Bronchus fibroblast of lung (primary cell): ENCODE measurements around the gene FAM107A. TPM values are rescaled to one million over a fixed set of nuclear protein-coding genes. Genes with fewer than 3 reads are reported as not detected.

Experiments
- total RNA-seq: library from RNA; depleted of rRNA; stranded (reverse); fragments of >200 nt; gene quantifications from 2 replicates; pipeline ENCODE4 v1.2.3, GENCODE V29; 2015

Gene FAM107A, protein sequence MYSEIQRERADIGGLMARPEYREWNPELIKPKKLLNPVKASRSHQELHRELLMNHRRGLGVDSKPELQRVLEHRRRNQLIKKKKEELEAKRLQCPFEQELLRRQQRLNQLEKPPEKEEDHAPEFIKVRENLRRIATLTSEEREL
- 1.3 TPM in 2 replicates for total RNA-seq

DNA sequence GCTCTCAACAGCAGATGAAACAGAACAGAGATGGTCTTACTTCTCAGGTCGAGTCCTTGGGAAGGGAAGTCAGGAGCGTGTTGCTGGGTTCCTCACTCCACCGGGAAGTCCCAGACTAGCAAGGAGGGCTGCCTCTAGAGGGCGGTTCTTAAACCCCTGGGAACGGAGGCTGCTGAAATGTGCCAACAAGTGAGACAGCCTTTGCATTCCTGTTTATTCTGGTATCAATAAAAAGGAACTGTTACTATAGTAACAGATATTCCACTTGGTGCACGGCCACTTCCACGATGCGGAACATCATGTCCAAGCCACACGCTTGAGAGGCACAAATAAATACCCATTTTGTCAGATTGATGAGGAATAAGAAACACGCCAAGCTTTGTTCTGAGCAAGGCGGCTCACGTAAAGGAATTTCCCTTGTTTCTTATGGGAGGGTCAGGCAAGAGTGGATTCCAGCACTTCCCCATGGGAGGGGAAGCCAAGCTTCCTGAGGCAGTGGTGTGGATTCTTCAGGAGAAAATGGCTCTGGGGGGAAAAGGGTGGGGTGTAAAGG, at the start of gene FAM107A:
FAM107A (minus strand) TSS at position 123 of the 553 bp plus-strand sequence. CDS start 7,531 bp downstream, outside the sequence.

DNA sequence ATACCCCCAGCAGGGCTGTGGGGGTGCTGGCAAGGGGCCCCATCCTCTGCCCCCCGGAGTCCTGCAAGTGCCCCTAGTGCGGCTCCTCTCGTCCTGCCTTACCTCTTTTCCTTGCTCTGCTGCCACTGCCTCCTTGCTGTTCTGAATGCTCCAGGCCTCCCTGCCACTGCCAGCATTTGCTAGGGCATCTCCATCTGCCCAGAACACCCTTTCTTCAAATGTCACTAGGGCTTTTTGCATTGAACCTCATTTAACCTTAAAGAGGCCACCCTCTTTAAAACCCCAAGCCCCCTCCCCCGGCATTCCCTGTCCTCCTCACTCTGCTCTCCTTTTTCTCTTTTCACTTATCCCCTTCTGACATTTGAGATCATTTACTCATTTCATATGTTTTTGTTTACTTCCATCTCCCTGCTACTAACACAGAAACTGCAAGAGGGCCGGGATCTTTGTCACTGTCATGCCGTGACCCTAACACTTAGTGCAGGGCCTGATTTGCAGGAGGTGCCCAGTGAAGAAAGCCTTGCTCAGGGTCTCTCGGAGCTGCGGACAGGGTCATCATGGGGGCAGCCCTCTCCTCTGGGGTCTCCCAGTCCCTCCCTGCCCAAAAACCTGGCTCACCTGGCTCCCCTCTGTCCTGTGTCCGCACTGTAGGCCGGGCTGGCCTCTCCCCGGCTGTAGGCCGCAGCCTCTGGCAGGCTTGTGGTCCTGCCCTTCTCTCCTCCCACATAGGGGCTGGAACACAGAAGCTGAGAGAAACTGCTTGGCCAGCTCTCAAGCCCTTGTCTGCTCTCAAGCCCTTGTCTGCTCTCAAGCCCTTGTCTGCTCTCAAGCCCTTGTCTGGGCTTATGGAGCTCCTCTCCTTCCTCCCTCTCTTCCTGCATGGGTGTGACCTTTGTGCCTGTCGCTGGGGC, 40.4 kb downstream of the FAM107A start, which contains the start of gene ACOX2:
ACOX2 (minus strand) TSS at position 690 of the 911 bp plus-strand sequence. CDS start 2,084 bp downstream, outside the sequence.

Other genes with a start within 250 kb of the FAM107A start
- 33.4 and 40.3 TPM in 2 replicates for gene PXK, start 244.5 kb downstream of the FAM107A start, total RNA-seq
- 90.8 and 178 TPM in 2 replicates for gene PDHB, start 143.6 kb downstream of the FAM107A start, total RNA-seq
- gene KCTD6, start 85.3 kb downstream of the FAM107A start, total RNA-seq, result 4.9 and 6.2 TPM in 2 replicates
- gene ACOX2, start 40.2 kb downstream of the FAM107A start, total RNA-seq, result 5.4 and 6.4 TPM in 2 replicates
- gene FAM3D, start 89.4 kb upstream of the FAM107A start, total RNA-seq, result not detected in 2 replicates